NCI-H345 (cell line): ENCODE data around the gene BIVM.
A peak's percentile ranks its signal among the peaks of the same experiment; 100 is the strongest.

Source experiments
- DNase-seq: peaks from one replicate; lab custom pipeline; 2025; lab: John Stamatoyannopoulos, UW

Gene BIVM

DNA sequence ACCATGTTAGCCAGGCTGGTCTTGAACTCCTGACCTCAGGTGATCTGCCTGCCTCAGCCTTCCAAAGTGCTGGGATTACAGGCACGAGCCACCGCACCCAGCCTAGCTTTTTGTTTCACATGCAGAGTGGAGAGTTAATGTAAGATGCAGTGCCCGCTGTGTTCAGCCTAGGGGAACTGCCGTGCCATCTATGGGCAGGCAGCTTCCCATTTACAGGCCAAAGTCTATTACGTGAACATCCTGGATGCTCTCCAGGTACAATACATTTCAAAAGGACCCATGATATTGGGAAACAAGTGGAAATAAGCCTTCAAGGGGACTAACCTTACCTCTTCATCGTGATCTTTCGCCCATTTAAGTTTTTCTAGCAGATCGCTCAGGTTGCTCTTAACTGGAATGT lies 10.2 kb upstream of the BIVM start:
- no peak for DNase-seq

DNA sequence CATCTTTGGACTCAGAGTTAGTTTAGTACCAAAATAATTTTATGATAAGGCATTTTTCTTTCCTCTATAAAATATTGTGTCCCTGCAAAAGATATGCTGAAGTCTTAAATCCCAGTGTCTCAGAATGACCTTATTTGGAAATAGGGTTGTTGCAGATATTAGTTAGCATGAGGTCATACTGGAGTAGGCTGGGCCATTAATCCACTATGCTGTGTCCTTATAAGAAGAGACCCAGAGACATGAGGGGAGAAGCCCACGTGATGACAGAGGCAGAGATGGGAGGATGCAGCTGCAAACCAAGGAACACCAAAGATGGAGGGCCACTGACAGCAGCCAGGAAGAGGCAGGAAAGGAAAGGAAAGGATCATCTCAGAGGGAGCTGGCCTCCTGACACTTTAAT lies 6.5 kb upstream of the BIVM start:
- no peak for DNase-seq

DNA sequence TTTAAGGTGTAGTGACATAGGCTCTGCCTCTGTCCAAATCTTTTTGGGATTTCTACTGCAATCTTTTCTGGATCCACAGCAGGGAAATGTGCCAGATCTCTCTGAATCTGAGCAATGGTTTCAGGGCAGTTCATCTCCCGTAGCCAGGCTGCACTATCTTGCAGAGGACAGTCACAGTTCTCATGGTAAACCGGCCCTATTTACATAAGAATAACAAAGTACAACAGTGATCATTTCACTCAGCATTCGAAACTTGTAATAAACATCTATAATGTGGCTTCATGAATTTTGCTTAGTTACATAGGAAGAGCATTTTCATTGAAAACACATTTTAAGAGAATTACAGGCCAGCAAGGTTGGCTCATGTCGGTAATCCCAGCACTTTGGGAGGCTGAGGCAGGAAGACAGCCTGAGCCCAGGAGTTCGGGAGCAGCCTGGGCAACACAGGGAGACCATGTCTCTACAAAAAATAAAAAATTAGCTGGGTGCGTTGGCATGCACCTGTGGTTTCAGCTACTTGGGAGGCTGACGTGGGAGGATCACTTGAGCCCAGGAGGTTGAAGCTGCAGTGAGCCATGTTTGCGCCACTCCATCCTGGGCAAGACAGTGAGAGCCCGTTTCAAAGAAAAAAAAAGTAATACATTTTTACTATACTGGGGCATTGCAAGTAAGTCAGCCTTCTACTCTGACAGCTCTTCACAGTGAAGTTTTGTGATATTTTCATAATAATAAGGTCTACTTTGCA lies 5.1 kb upstream of the BIVM start:
- DNase-seq, result no peak

DNA sequence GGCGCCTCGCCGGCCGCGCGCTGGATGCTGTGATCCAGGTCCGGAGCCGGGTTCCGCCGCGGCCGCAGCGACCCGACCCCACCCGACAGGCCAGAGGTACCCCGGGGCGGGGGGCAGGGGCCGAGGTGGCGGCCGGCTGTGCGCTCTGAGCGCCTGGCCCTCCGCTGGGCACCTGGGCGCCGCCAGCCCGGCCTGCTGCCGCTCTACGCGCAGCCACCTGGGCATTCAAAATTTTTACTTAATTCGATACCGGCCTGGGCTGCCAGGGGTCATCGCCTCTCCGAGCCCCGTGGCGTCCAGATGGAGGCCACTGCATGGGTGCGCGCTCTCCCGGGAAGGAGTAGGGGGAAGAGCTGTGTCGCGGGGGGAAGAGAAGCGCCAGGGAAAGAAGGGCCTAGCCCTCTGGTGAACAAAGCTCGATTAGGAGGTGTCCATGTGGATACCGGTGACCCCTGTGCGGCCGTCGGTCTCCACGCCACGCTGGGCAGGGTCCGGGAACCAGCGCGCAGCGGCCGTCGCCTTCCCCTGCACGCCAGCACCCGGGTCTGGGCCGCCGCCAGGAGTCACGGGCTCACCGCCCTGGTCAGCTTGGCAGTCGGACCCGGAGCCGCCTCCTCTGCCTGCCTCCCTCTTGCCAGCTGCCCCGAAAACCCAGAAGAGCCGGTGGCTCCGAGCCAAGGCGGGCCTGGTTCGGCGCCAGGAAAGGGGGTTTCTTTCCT lies 666 bp downstream of the BIVM start:
- DNase-seq, result no peak

DNA sequence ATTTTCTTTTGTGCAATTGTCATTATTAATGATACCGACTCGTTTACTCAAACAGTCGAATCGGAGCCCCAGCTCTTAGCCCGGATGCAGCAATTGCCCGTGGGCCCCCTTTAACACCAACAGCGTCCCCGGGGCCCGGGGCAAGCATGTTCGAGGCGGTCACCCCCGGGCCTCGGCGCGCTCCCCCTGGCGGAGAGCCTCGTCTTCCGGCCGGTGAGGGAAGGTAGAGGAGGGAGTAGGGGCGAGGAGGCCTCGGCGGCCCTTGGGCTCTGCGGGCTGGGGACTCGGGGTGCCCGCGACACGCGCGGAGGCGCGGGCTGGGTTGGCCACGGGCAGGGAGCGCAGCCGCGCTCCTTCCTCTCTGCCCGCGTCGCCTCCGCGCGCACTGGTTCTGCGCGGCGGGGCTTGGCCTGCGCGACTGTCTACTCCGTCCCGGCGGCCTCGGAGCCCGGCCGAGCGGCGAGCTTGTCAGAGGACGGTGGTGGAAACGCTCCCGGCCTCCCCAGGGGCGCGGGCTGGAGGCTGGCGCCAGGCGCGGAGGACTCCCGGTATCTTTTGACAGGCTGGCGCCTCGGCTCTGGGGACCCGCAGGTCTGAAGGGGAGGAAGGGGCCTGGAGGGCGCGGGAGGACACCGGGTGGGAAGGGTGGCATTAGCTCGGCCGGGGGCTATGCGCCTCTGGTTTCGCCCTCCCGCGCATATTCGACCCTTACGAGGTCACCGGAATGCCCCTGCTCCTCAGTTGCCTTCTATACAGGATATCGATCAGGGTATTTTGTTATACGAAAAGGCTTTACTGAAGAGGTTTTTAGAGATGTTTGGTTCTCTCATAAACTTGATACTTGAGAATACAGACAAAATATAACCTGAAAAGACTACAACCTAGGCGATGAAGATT lies 1.5 kb downstream of the BIVM start:
- DNase-seq, result peak; percentile 76

DNA sequence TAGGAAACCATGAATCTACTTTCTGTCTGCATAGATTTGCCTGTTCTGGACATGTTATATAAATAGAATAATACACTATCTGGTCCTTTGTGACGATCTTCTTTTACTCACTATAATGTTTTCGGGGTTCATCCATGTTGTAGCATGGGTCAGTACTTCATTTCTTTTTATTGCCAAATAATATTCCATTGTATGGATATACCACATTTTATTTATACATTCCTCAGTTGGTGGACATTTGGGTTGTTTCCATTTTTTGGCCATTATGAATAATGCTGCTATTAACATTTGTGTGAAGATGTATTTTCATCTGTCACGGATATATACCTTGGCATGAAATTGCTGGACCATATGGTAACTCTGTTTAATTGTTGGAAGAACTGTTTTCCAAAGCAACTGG lies 6.8 kb downstream of the BIVM start:
- DNase-seq, result no peak

DNA sequence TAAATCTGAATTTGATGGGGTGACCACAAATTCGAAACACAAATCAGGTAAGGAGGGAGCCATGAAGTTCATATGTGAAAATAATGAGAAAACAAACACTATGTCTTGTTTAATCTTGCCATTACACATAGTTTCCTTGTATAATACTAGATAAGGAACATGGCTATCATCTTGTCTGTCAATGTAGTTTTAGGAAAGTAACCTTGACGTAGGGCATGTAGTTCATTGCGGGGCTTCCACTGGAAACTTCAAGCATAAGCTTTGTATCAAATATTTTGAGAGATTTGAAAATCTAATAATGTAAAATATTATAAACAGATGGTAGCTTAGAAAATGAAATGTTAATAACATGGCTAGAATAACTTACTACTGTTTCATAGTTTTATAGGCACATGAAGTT lies 8.8 kb downstream of the BIVM start:
- DNase-seq, result no peak

DNA sequence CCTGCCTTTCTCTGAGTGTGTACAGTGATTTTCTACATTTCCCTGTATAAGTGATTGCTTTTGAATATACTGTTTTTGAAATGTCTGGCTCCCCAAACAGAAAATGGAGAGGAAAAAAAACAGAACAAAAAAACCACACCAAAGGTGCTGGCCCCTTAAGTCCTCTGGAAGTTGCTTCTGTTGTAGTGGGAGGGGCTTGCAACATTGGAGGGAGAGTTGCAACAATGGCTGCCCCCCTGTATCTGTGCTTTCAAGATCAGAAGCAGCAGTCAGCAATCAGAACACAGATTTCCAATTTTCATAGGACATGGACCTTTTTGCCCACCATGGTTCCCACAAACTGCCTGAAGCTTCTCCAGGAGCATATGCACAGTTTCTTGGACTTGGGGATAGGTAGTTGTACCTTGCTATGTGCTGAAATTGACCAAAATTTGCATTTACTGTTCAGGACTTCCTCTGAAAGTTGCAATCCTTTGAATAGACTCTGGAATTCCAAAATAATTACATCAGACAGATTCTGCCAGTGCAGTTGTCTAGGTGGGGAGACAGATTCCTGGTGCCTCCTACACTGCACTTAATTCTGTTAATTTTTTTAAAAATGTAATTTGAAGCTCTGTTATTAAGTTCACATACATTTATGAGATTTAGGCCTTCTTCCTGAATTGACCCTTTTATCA lies 13.8 kb downstream of the BIVM start:
- DNase-seq, result no peak

DNA sequence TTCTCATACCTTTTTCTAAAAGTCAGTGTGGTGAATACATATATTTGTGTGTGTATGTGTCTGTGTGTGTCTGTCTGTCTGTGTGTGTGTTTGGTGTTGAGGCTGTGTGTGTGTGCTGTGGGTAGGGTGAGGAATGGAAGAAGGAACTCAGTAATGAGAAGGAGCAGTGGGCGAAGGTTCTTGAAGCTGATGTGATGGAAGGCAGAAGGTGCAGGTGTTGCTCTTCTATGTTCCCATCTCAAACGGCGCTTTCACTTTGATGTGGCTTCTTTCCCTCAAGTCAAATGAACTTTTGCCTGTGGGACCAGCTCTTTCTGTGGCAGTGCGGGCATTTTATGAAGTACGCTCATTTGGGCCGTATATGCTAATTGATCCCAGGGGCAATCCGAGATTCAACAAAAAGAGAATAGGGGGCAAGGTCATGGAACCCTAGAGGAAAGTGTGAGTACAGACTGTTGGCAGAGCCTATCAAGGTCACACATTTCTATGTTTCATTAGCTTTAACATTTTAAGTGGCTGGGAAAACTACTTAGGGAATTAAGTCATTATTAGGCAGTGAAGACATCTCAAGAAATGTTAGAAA lies 15.2 kb downstream of the BIVM start:
- DNase-seq, result no peak

DNA sequence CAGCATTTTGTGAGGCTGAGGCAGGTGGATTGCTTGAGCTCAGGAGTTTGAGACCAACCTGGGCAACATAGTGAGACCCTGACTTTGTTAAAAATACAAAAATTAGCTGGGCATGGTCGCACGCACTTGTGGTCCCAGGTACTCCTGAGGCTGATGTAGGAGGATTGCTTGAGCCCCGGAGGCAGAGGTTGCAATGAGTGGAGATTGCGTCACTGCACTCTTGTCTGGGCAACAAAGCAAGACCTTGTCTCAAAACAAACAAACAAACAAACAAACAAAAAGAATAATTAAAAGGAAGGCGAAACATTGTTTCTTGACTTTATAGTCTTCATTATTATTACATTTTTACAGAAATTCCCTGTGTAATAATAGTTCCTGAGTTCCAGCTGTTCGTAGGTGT lies 15.9 kb downstream of the BIVM start:
- DNase-seq, result no peak

DNA sequence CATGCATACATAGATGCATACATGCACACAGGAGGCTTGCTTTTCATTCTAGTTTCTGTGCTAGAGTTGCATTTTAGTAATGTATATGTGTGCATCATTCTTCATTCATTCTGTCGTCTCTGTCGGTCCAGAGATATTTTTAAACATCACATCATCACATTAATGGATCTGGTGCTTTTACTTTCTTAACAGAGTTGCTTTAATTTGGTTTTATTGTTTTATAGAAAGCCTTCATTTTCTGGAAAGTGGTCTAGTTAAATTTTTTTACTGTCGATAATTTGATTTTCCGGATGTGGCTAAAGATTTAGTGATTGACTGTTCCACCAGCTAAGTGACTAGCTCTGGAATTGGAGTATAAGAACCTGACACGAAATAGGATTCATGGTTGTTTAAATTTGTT lies 16.9 kb downstream of the BIVM start:
- no peak for DNase-seq

DNA sequence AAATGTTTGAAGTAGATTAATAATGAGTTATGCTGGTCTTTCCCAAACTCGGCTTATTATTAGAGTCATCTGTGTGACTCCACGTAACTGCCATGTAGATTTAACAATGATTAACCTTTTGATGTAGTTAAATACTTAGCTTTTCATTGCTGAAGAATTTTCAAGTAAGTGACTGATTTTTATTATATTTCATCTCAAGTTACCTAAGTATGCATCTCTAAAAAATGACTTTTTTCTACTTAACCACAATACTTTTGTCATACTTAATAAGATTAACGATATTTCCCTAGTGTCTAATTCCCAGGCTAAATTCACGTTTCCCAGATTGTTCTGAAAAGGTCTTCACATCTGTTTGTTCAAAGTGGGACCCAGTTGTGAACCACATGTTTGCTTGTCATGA lies 17.8 kb downstream of the BIVM start:
- no peak for DNase-seq

DNA sequence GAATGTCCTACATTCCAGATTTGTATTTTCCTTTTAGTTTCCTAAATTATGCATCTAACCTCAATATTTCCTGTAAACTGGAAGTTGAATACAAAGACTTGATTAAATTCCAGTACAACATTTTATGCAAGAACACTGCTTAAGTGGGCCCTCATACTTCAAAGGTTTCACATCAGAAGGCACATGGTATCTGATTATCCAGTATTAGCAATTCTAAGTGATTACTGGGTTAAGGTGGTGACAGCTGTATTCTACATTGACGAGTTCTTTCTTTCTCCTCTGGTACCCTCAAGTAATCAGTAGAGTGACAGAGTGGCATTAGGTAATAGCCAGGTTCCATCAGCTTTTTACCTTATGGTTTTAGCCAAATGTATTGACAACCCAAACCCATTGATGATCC lies 18.3 kb downstream of the BIVM start:
- no peak for DNase-seq

DNA sequence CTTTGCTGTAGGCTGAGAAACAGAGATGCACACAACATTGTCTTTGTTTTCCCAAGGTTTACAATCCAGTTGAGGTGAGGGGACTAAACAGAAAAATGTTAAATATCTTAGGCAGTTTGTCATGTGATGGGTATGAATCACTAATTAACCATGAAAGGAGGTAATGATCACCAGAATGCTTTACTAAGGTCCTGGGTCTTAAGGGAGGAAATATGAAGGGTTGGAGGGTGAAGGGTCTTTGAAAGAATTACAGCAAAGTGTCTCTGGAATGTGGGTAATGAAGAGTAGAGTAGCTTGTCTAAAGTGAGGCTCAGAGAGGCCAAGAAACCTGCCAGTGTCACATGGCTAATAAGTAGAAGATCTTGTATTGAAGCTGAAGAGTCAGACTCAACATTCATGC lies 19.0 kb downstream of the BIVM start:
- no peak for DNase-seq

DNA sequence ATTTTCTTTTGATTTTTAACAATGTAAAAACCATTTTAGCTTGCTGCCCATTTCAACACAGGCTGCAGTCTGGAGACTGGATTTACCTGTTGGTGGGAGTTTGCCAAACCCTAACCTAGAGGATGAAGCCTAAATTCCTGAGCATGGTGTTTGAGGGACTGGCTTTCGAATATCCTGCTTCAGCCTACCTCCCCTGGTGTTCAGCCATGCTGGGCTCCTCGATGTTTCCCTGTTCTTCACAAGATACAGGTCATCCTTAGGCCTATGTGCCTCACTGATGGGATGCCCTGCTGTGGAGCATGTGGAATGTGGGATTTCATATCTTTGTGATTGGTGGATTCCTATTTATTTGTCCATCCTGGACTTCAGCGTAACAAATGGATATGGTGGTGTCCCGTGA lies 26.5 kb downstream of the BIVM start:
- no peak for DNase-seq

DNA sequence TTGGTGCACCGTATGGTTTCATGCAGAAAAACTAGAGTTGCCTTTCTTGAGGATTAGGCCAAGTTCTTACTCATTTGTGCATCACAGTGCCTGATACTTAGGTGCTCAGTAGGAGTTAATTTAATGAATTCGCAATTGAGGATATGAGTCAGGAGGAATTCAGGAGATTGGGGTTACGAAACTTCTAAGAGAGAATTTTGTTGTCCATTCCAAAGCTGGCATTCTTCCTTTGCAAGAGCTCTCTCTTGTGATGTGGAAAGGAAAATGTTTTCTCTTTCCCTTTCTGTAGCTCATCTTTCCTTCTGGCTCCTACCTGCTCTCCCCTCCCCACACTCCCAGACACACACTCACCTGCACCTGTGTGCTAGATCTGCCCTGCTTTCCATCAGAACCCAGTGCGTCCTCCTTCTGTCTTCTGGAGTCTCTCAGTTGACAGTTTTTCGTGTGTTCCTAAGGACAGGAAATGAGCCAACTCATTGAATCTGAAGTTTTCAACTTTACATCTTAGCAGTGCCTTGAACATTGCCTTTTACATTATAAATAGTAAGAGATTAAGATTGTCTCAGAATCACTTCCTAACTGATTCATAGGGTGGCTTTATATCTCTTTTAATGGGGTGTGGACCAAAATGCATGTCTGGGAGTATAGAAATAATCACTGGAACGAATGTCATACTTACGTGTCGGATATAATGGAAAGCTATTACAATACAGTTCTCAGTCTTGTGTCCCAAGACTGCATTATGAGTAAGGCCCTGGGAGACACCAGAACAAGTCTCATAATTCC lies 27.2 kb downstream of the BIVM start:
- DNase-seq, result no peak

DNA sequence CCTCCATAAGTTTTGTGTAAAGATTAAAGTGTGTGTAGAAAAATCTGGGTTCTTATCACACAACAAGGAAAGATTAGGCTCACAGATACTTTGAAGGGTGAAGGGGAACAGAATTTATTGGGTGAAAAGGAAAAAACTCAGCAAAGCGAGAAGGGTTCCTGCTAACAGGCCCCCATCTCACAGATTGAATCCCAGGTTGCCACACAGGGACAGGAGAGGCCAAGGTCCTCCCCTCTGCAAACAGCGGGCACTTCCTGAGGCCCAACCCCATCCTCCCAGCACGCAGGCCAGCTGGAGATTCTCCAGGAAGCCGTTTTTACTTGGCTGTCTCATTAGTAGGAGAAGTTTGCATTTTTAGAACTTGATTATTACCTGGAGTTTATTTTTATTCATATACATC lies 31.7 kb downstream of the BIVM start:
- DNase-seq, result no peak

DNA sequence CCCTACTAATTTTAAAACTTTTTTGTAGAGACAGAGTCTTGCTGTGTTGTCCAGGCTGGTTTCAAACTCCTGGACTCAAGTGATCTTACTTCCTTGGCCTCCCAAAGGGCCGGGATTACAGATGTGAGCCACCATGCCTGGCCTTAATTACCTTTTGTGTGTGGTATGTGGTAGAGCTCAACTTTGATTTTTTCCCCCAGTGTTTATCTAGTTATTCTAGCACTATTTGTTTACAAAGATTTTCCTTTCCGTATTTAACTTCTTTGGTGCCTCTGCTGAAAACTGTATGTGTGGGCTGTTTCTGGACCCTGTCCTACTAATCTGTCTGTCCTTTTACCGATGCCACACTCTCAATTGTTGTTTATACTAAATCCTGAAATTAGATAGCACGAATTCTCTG lies 37.6 kb downstream of the BIVM start:
- DNase-seq, result no peak

DNA sequence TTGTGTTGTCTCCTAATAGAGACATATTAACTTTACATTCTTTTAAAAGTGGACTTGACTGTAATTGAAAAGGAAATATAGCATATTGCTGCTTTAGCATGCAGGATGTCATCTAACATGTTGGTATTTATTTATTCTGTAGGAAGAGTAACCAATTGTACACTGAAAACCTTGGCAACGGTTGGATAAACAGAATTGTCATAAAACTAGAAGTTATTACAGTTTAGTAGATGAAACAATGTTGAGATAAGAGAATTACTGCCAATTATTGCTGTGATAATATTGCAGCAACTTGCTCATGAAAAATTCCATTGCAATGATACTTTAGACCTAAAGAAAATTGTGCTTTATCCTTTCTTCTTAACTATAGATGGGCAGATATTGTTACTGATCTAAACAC lies 39.4 kb downstream of the BIVM start:
- no peak for DNase-seq

DNA sequence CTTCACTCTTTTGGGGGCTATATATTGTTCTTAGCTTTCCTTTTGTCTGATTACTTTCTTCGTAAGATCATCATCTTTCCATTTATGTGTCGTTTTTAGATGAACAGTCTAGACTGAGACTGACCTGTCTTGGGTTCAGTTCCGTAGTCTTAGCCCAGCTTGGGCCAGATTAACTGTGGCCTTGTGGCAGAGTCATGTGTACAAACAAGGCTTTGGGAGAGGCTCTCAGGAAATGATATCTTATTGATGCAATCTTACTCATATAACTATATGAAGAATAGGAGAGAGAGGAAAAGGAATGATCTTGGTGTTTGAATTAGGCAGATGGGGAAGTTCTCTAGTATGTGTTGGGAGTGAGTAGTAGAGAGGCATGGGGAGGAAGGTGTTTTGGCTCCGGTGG lies 40.1 kb downstream of the BIVM start:
- no peak for DNase-seq

DNA sequence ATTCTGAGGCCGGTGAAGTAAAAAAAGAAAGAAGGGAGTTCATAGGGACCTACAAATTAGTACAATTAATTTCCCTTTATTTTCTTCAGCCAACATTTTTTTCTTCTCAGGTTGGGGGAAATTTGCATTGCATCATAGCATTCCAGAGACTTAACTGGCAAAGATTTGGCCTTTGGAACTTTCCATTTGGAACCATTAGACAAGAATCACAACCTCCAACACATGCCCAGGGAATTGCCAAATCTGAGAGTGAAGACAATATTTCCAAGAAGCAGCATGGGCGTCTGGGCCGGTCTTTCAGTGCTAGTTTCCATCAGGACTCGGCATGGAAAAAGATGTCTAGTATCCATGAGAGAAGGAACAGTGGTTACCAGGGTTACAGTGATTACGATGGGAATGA lies 40.5 kb downstream of the BIVM start:
- no peak for DNase-seq
